Measurements from ENCODE around the gene AP2M1.
"Not testable (repeated sequence)": the region's sequence is repeated elsewhere in the genome, so short reads cannot be mapped to it uniquely, and the experiment has no call there.

GRCh38 chr3:184149770-184150169 is 24.9 kb upstream of the AP2M1 start:
- not testable (repeated sequence) for TF ChIP-seq CTCF (IDR thresholded peaks at IDR 0.05; ENCODE audit: low read depth, low read length, missing input control); HNF4G (IDR thresholded peaks at IDR 0.05); YY1 (IDR thresholded peaks at IDR 0.05); REST (IDR thresholded peaks at IDR 0.05); RXRA (IDR thresholded peaks at IDR 0.05); SP1 (IDR thresholded peaks at IDR 0.05); JUND (IDR thresholded peaks at IDR 0.05); TAF1 (conservative IDR thresholded peaks at IDR 0.05); EGR1 (IDR thresholded peaks at IDR 0.05; ENCODE audit: low read depth in 2 of 2); FOXA1 (IDR thresholded peaks at IDR 0.05)
